A549 treated with AZD9567 at 1 μM for 4 hours (cell line): ENCODE results near the gene TRIM72. TPM values are rescaled to one million over a fixed set of nuclear protein-coding genes. Genes with fewer than 3 reads are reported as not detected.

Experiments
- total RNA-seq: library from RNA; stranded (reverse); fragments of 200-300 nt; extraction: Qiagen RNA extraction; gene quantifications from 5 replicates; pipeline ENCODE4 v1.2.3, GENCODE V29; 2022; ENCODE audit not compliant: insufficient read depth

The TRIM72 gene
- total RNA-seq: 0.05 to 0.10 TPM (median 0.05 TPM) in 4 of 5 replicates, not detected in the other

GRCh38 chr16:31213877-31214707 lies at the start of gene TRIM72:
TRIM72 (plus strand) TSS chr16:31214119; CDS start chr16:31214739, 620 bp downstream.

GRCh38 chr16:31179747-31180459 lies 34.0 kb upstream of the TRIM72 start, which contains the start of gene FUS:
FUS (plus strand) TSS chr16:31180139; CDS start chr16:31180215, 76 bp downstream.

GRCh38 chr16:31202414-31203375 lies 11.2 kb upstream of the TRIM72 start, which contains the start of gene PYCARD:
PYCARD (minus strand) TSS chr16:31202760; CDS start chr16:31202690, 70 bp downstream.

GRCh38 chr16:31216422-31217135 lies 2.7 kb downstream of the TRIM72 start, which contains the start of gene PYDC1:
PYDC1 (minus strand) TSS chr16:31217135; CDS start chr16:31217028, 107 bp downstream.

Other genes with a start within 250 kb of the TRIM72 start
- 11.6 to 13.5 TPM (median 13.2 TPM) in 5 replicates for gene HSD3B7, start 228.9 kb upstream of the TRIM72 start, total RNA-seq
- gene STX1B, start 203.5 kb upstream of the TRIM72 start, total RNA-seq: 1.4 to 3.9 TPM (median 1.5 TPM) in 5 replicates
- gene STX4, start 180.6 kb upstream of the TRIM72 start, total RNA-seq: 37.6 to 67.5 TPM (median 65.2 TPM) in 5 replicates
- 12.2 to 17.9 TPM (median 12.8 TPM) in 5 replicates for gene ZNF668, start 139.9 kb upstream of the TRIM72 start, total RNA-seq
- 8.1 to 11.5 TPM (median 10.2 TPM) in 5 replicates for gene ZNF646, start 139.7 kb upstream of the TRIM72 start, total RNA-seq
- 1.4 to 2.7 TPM (median 1.9 TPM) in 5 replicates for gene PRSS53, start 125.2 kb upstream of the TRIM72 start, total RNA-seq
- 123 to 147 TPM (median 143 TPM) in 5 replicates for gene VKORC1, start 119.3 kb upstream of the TRIM72 start, total RNA-seq
- 35.0 to 53.3 TPM (median 49.3 TPM) in 5 replicates for gene BCKDK, start 105.7 kb upstream of the TRIM72 start, total RNA-seq
- 31.2 to 51.7 TPM (median 46.9 TPM) in 5 replicates for gene KAT8, start 96.5 kb upstream of the TRIM72 start, total RNA-seq
- gene PRSS8, start 78.4 kb upstream of the TRIM72 start, total RNA-seq: 0.52 to 0.95 TPM (median 0.65 TPM) in 4 of 5 replicates, not detected in the other
- 0.81 to 1.4 TPM (median 1.0 TPM) in 4 of 5 replicates, not detected in the other for gene PRSS36, start 64.1 kb upstream of the TRIM72 start, total RNA-seq
- gene FUS, start 34.0 kb upstream of the TRIM72 start, total RNA-seq: 554 to 620 TPM (median 559 TPM) in 5 replicates
- 23.4 to 38.1 TPM (median 33.0 TPM) in 5 replicates for gene PYCARD, start 11.4 kb upstream of the TRIM72 start, total RNA-seq
- not detected in 5 replicates for gene PYDC1, start 3.0 kb downstream of the TRIM72 start, total RNA-seq
- gene ITGAM, start 45.9 kb downstream of the TRIM72 start, total RNA-seq: 1.4 to 2.4 TPM (median 1.8 TPM) in 4 of 5 replicates, not detected in the other
- 0.85 to 1.7 TPM (median 1.3 TPM) in 4 of 5 replicates, not detected in the other for gene ITGAX, start 141.1 kb downstream of the TRIM72 start, total RNA-seq
- gene ITGAD, start 179.2 kb downstream of the TRIM72 start, total RNA-seq: not detected in 5 replicates
- not detected in 5 replicates for gene COX6A2, start 214.2 kb downstream of the TRIM72 start, total RNA-seq
- 0.09 to 0.20 TPM (median 0.13 TPM) in 4 of 5 replicates, not detected in the other for gene ZNF843, start 228.7 kb downstream of the TRIM72 start, total RNA-seq
- gene ARMC5, start 245.4 kb downstream of the TRIM72 start, total RNA-seq: 7.0 to 13.3 TPM (median 10.6 TPM) in 5 replicates